Aorta (tissue), 5 donors: Measurements from ENCODE around the gene THRB. TPM values are rescaled to one million over a fixed set of nuclear protein-coding genes. Genes with fewer than 3 reads are reported as not detected.

Experiments
- ATAC-seq: fragments of 200-7000 bp; cut with Tn5 transposase; one replicate; pipeline ENCODE4 v1.9.1; 2022; ENCODE audit warnings: moderate library complexity; ENCODE audit not compliant: low FRiP score
- DNase-seq, 2 donors: peaks; one replicate each; pipeline ENCODE4 v3.0.0-alpha.2; 2020
- H3K27ac ChIP-seq, 2 donors: one replicate each; pipeline ENCODE4 v1.5.1; 2013; ENCODE audit warnings: low read length in 2 of 2, mild to moderate bottlenecking in 2 of 2, moderate library complexity in 2 of 2, control low read depth in 1 of 2, inconsistent platforms in 1 of 2, low read depth in 1 of 2
- H3K27me3 ChIP-seq, 2 donors: one replicate each; pipeline ENCODE4 v1.6.1; 2013; ENCODE audit warnings: control low read depth in 1 of 2, low read length in 1 of 2, mild to moderate bottlenecking in 1 of 2, moderate library complexity in 1 of 2; ENCODE audit not compliant: insufficient read depth in 2 of 2, control insufficient read depth in 1 of 2
- H3K36me3 ChIP-seq, 2 donors: one replicate each; pipeline ENCODE4 v1.6.1; 2013; ENCODE audit warnings: control low read depth in 1 of 2, low read length in 1 of 2, mild to moderate bottlenecking in 1 of 2; ENCODE audit not compliant: insufficient read depth in 2 of 2, control insufficient read depth in 1 of 2
- H3K4me1 ChIP-seq, 2 donors: one replicate each; pipeline ENCODE4 v1.6.1; 2013; ENCODE audit warnings: low read length in 2 of 2, control low read depth in 1 of 2, mild to moderate bottlenecking in 1 of 2, moderate library complexity in 1 of 2; ENCODE audit not compliant: insufficient read depth in 2 of 2, control insufficient read depth in 1 of 2
- H3K4me3 ChIP-seq, 2 donors: one replicate each; pipeline ENCODE4 v1.5.1; 2013; ENCODE audit warnings: low read length in 2 of 2, control low read depth in 1 of 2, mild to moderate bottlenecking in 1 of 2
- H3K9me3 ChIP-seq: one replicate; pipeline ENCODE4 v1.6.1; 2013; ENCODE audit warnings: mild to moderate bottlenecking, low read length; ENCODE audit not compliant: control insufficient read depth
- WGBS, 2 donors: extraction: QIAGEN DNeasy Blood & Tissue Kit; methylation state at CpG; one replicate each; pipeline ENCODE4 v1.1.7; 2013; 5-methylcytosine and 5-hydroxymethylcytosine counted together
- intact Hi-C, 2 donors: fragments of 100-400 bp; cut with DNase I; formaldehyde crosslinking; loops; one replicate each; pipeline versions ENCODE4 v1.14.2 to v1.15.0; 2022
- polyA plus RNA-seq, 2 donors: library from polyadenylated mRNA; stranded (reverse); fragments of 200-250 nt; gene quantifications; one replicate each; pipeline ENCODE4 v1.2.3, GENCODE V29; 2013
- total RNA-seq, 2 donors: library from RNA; stranded (reverse); fragmentation: NEBNext Ultra II Directional; extraction: Animal tissue kit (Norgen Biotek cat#: 25700); gene quantifications; one replicate each; pipeline ENCODE4 v1.2.1, GENCODE V29; 2021
- donor health status: healthy with polysubstance abuse.
- donor health status: Bipolar disorder and iron deficiency.
- donor health status: DM: no; HTN: no; CAD: no.
- donor health status: DM: no; HTN: no; CAD: no.
- donor health status: DM: yes; HTN: yes; CAD: no.

Gene THRB
- total and polyA plus RNA-seq, 4 donors = 20.2 to 77.9 (median 42.8) TPM

- peak overlapping the region; percentile 71 to 82 for H3K27ac ChIP-seq
- DNase-seq (peak in 1 of 2 donors; percentile 59), ATAC-seq (peak; percentile 69)
- H3K27me3 ChIP-seq = no peaks in the 10 kb centered on the region
- intact Hi-C loops = no loop called here
- H3K4me3 ChIP-seq = no peak overlapping the region
- H3K36me3 ChIP-seq = no peaks in the 10 kb centered on the region
- 2 to 5% methylated on average over 3 of the region's 3 CpGs for WGBS, 2 donors
- peaks cover 3 to 20% of the 10 kb centered on the region in 2 donors for H3K4me1 ChIP-seq
- no peaks in the 10 kb centered on the region for H3K9me3 ChIP-seq
Observed at GRCh38 chr3:24287755-24288450, 206.7 kb downstream of the THRB start.

- no peaks in the 10 kb centered on the region for H3K27me3 ChIP-seq
- DNase-seq (no peak), ATAC-seq (no peak)
- no peaks in the 10 kb centered on the region for H3K36me3 ChIP-seq
- 88 to 89% methylated on average over 3 of the region's 3 CpGs for WGBS, 2 donors
- no peaks in the 10 kb centered on the region for H3K9me3 ChIP-seq
- peaks cover 3 to 20% of the 10 kb centered on the region in 2 donors for H3K4me1 ChIP-seq
- H3K27ac ChIP-seq = peak overlapping the region in 1 of 2 donors; percentile 67
- H3K4me3 ChIP-seq = no peak overlapping the region
- intact Hi-C loops = no loop called here
Observed at GRCh38 chr3:24286405-24286804, 208.2 kb downstream of the THRB start.

GRCh38 chr3:24278543-24278942 is 216.1 kb downstream of the THRB start:
- Histone ChIP-seq H3K4me3 (no peak overlapping the region), H3K36me3 (no peaks in the 10 kb centered on the region), H3K27ac (no peak overlapping the region), H3K4me1 (peaks cover 2 to 6% of the 10 kb centered on the region in 2 donors), H3K9me3 (no peaks in the 10 kb centered on the region), H3K27me3 (no peaks in the 10 kb centered on the region)
- intact Hi-C loops = no loop called here
- WGBS, 2 donors = 36 to 50% methylated on average over 1 of the region's 1 CpG
- no peak for DNase-seq
- ATAC-seq = no peak

GRCh38 chr3:24273491-24273890 is 221.2 kb downstream of the THRB start:
- WGBS, 2 donors = 71 to 86% methylated on average over 2 of the region's 2 CpGs
- no peak for DNase-seq
- peaks cover 2 to 10% of the 10 kb centered on the region in 2 donors for H3K4me1 ChIP-seq
- no peak overlapping the region for H3K4me3 ChIP-seq
- intact Hi-C loops = no loop called here
- no peaks in the 10 kb centered on the region for H3K36me3 ChIP-seq
- no peak overlapping the region for H3K27ac ChIP-seq
- no peaks in the 10 kb centered on the region for H3K9me3 ChIP-seq
- H3K27me3 ChIP-seq = no peaks in the 10 kb centered on the region
- no peak for ATAC-seq

GRCh38 chr3:24272875-24273274 is 221.8 kb downstream of the THRB start:
- H3K36me3 ChIP-seq = no peaks in the 10 kb centered on the region
- H3K9me3 ChIP-seq = no peaks in the 10 kb centered on the region
- H3K27ac ChIP-seq = no peak overlapping the region
- WGBS, 2 donors = 7 to 9% methylated on average over 2 of the region's 2 CpGs
- no peak overlapping the region for H3K4me3 ChIP-seq
- ATAC-seq (no peak), DNase-seq (no peak)
- intact Hi-C loops = no loop called here
- H3K4me1 ChIP-seq = peaks cover 2 to 10% of the 10 kb centered on the region in 2 donors
- no peaks in the 10 kb centered on the region for H3K27me3 ChIP-seq

- Histone ChIP-seq H3K4me1 (peaks cover 2 to 10% of the 10 kb centered on the region in 2 donors), H3K9me3 (no peaks in the 10 kb centered on the region), H3K4me3 (no peak overlapping the region), H3K27ac (no peak overlapping the region), H3K27me3 (no peaks in the 10 kb centered on the region), H3K36me3 (no peaks in the 10 kb centered on the region)
- DNase-seq = no peak
- intact Hi-C loops = no loop called here
- no peak for ATAC-seq
Observed at GRCh38 chr3:24272408-24272807, 222.2 kb downstream of the THRB start.

- intact Hi-C loops = no loop called here
- 8 to 15% methylated on average over 3 of the region's 3 CpGs for WGBS, 2 donors
- Histone ChIP-seq H3K4me1 (peaks cover 2 to 10% of the 10 kb centered on the region in 2 donors), H3K36me3 (no peaks in the 10 kb centered on the region), H3K27me3 (no peaks in the 10 kb centered on the region), H3K27ac (peak overlapping the region in 1 of 2 donors; percentile 33), H3K4me3 (no peak overlapping the region), H3K9me3 (no peaks in the 10 kb centered on the region)
- no peak for ATAC-seq
- DNase-seq = no peak
Observed at GRCh38 chr3:24271228-24271627, 223.4 kb downstream of the THRB start.

- intact Hi-C loops = no loop called here
- H3K27me3 ChIP-seq = no peaks in the 10 kb centered on the region
- no peak for ATAC-seq
- DNase-seq = no peak
- 4 to 13% methylated on average over 1 of the region's 1 CpG for WGBS, 2 donors
- H3K4me3 ChIP-seq = no peak overlapping the region
- H3K9me3 ChIP-seq = no peaks in the 10 kb centered on the region
- H3K36me3 ChIP-seq = no peaks in the 10 kb centered on the region
- H3K27ac ChIP-seq = peak overlapping the region in 1 of 2 donors; percentile 33
- H3K4me1 ChIP-seq = peaks cover 2 to 8% of the 10 kb centered on the region in 2 donors
Observed at GRCh38 chr3:24270744-24271143, 223.9 kb downstream of the THRB start.

- intact Hi-C loops = no loop called here
- H3K27ac ChIP-seq = peak overlapping the region in 1 of 2 donors; percentile 23
- DNase-seq (no peak), ATAC-seq (no peak)
- H3K27me3 ChIP-seq = no peaks in the 10 kb centered on the region
- H3K4me3 ChIP-seq = no peak overlapping the region
- WGBS, 2 donors = 38 to 40% methylated on average over 2 of the region's 2 CpGs
- no peaks in the 10 kb centered on the region for H3K9me3 ChIP-seq
- H3K36me3 ChIP-seq = no peaks in the 10 kb centered on the region
- peaks cover 2 to 4% of the 10 kb centered on the region in 2 donors for H3K4me1 ChIP-seq
Observed at GRCh38 chr3:24270204-24270691, 224.4 kb downstream of the THRB start.
